ENCODE data around the gene FBP1.
"Not testable (repeated sequence)": the region's sequence is repeated elsewhere in the genome, so short reads cannot be mapped to it uniquely, and the experiment has no call there.

DNA sequence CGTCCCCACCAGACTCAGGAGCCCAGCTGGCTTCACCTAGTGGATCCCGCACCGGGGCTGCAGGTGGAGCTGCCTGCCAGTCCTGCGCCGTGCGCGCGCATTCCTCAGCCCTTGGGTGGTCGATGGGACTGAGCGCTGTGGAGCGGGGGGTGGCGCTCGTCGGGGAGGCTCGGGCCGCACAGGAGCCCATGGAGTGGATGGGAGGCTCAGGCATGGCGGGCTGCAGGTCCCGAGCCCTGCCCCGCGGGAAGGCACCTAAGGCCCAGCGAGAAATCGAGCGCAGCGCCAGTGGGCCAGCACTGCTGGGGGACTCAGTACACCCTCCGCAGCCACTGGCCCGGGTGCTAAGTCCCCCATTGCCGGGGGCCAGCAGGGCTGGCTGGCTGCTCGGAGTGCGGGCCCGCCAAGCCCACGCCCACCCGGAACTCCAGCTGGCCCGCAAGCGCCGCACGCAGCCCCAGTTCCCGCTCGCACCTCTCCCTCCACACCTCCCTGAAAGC lies 48.2 kb downstream of the FBP1 start:
- not testable (repeated sequence) for TF ChIP-seq POLR2A (IDR thresholded peaks at IDR 0.05; ENCODE audit: low read length); GATA1 (IDR thresholded peaks at IDR 0.05; ENCODE audit: low read depth, low read length)
